ENCODE results near the gene PSD4. TPM values are rescaled to one million over a fixed set of nuclear protein-coding genes. Genes with fewer than 3 reads are reported as not detected.
A peak's percentile ranks its signal among the peaks of the same experiment; 100 is the strongest.

PSD4 gene
- total and polyA plus RNA-seq, 2 of the 4 experiments (the other 2 are of a cell fraction): 0.36 to 0.70 TPM

DNA sequence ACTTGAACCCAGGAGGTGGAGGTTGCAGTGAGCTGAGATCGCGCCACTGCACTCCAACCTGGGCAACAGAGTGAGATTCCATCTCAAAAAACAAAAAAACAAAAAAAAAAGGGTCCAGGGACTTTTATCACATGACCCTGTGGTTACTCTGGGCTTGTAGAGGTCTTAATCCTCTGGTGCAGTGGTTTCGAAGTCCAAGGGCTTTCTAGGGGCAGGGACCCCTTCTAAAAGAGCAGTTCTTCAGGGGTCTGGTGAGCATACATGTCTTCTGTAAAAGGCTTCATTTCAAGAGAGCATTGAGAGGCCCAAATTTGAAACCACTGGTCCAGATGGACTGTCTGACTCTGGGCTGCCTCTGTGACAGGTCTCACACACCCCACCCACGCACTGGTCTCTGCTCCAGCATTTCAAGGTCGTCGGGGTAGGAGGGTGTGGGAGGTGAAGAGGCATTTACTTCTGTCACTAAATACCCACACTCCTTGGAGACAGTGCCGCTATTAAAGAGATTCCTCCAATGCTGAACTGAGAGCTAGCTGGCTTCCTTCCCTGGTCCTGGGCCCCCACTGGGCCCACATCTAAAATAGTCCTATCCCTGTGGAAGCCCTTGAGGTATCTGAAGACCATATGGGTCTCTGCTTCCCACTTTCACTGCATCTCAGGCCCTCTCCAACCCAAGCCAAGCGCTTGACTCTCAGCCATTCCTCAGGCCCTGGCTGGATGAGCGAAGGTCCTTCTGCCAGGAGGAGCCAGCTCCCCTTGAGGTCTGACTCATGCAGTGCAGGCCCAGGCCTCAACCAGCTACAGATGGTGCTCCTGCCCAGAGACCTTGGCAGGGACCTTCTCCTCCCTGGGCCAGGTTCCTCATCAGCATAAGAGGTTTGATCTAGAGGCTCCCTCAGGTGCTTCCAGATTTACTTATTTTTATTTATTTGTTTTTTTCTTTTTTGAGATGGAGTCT, 60.1 kb downstream of the PSD4 start:
- no peak overlapping the region for H3K27ac ChIP-seq (ENCODE audit: insufficient read depth, low read length)
- ChIA-PET CTCF (interaction anchor here (1.0 kb wide), 1 partner anchor 59 kb away, joined by 3 read pairs; no protein-coding TSS in a partner anchor), POLR2A (ENCODE audit: unreplicated experiment) (no interaction called here)
- ATAC-seq (ENCODE audit: low read depth) (peak; percentile 68), DNase-seq (peak; percentile 47)
- no peak overlapping the region for H2BK20ac ChIP-seq (ENCODE audit: low read depth, low read length)
- BruUV-seq (replicated peaks): no TSS peak
- peaks cover 2% of the 10 kb centered on the region; the same call in 1 of the 2 replicates for H3K36me3 ChIP-seq (ENCODE audit: control insufficient read depth, insufficient read depth, low read length)
- no peak overlapping the region for H4K91ac ChIP-seq (ENCODE audit: insufficient read depth, low read depth, low read length)
- H3K4me1 ChIP-seq (ENCODE audit: control insufficient read depth, insufficient read depth, low read length): no peaks in the 10 kb centered on the region
- H3K14ac ChIP-seq (replicated peaks; ENCODE audit: low read depth, low read length): no peak overlapping the region
- WGBS, 2 experiments (ENCODE audit: extremely low coverage in 2 of 2, insufficient read length in 1 of 2): 95% methylated on average over 4 of the region's 9 CpGs; no CpG with 5 or more reads in 1 of the 2 experiments
- no peak overlapping the region for H2BK5ac ChIP-seq (ENCODE audit: low read depth, low read length, poor library complexity, severe bottlenecking)
- in situ Hi-C loops (cut with MboI; ENCODE audit: low sequenced_read_pairs) (no loop called here), dilution Hi-C loops (cut with HindIII; ENCODE audit: low sequenced_read_pairs, unreplicated experiment) (no loop called here), intact Hi-C loops (cut with micrococcal nuclease) (no loop called here)
- H3K9me1 ChIP-seq (ENCODE audit: insufficient read depth, low read length): no peaks in the 10 kb centered on the region; the same call in 1 of the 2 replicates
- H3K56ac ChIP-seq (ENCODE audit: extremely low read depth, insufficient read depth, low read length): no peak overlapping the region
- TF ChIP-seq MXI1 (IDR thresholded peaks at IDR 0.05; ENCODE audit: borderline replicate concordance, low read depth, low read length): no peak
- TF ChIP-seq, protein P1, sequence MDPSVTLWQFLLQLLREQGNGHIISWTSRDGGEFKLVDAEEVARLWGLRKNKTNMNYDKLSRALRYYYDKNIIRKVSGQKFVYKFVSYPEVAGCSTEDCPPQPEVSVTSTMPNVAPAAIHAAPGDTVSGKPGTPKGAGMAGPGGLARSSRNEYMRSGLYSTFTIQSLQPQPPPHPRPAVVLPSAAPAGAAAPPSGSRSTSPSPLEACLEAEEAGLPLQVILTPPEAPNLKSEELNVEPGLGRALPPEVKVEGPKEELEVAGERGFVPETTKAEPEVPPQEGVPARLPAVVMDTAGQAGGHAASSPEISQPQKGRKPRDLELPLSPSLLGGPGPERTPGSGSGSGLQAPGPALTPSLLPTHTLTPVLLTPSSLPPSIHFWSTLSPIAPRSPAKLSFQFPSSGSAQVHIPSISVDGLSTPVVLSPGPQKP (IDR thresholded peaks at IDR 0.05; ENCODE audit: borderline replicate concordance, low read depth, low read length): no peak
- TF ChIP-seq, protein P2, sequence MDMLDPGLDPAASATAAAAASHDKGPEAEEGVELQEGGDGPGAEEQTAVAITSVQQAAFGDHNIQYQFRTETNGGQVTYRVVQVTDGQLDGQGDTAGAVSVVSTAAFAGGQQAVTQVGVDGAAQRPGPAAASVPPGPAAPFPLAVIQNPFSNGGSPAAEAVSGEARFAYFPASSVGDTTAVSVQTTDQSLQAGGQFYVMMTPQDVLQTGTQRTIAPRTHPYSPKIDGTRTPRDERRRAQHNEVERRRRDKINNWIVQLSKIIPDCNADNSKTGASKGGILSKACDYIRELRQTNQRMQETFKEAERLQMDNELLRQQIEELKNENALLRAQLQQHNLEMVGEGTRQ (IDR thresholded peaks at IDR 0.05; ENCODE audit: low read depth, low read length): no peak
- TF ChIP-seq, protein P3, sequence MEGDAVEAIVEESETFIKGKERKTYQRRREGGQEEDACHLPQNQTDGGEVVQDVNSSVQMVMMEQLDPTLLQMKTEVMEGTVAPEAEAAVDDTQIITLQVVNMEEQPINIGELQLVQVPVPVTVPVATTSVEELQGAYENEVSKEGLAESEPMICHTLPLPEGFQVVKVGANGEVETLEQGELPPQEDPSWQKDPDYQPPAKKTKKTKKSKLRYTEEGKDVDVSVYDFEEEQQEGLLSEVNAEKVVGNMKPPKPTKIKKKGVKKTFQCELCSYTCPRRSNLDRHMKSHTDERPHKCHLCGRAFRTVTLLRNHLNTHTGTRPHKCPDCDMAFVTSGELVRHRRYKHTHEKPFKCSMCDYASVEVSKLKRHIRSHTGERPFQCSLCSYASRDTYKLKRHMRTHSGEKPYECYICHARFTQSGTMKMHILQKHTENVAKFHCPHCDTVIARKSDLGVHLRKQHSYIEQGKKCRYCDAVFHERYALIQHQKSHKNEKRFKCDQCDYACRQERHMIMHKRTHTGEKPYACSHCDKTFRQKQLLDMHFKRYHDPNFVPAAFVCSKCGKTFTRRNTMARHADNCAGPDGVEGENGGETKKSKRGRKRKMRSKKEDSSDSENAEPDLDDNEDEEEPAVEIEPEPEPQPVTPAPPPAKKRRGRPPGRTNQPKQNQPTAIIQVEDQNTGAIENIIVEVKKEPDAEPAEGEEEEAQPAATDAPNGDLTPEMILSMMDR (conservative IDR thresholded peaks at IDR 0.05; ENCODE audit: low read depth, low read length): 0 out of 2 replicates have a peak, but pooled peaks have one; percentile 8
- no peak overlapping the region for H3K23ac ChIP-seq (ENCODE audit: low read depth, low read length)
- H2AK9ac ChIP-seq (replicated peaks; ENCODE audit: low read depth, low read length, poor library complexity): peak overlapping the region; percentile 59
- H2AFZ ChIP-seq (replicated peaks; ENCODE audit: low read length, poor library complexity): peak overlapping the region; percentile 70
- H3K9me3 ChIP-seq (ENCODE audit: control insufficient read depth, insufficient read depth, low read length): no peaks in the 10 kb centered on the region
- no peak overlapping the region for H3K9ac ChIP-seq (ENCODE audit: low read depth, low read length)
- no peak overlapping the region for H2BK15ac ChIP-seq (ENCODE audit: low read depth, low read length)
- no peak overlapping the region for H4K8ac ChIP-seq (ENCODE audit: low read depth in 2 of 2, low read length in 2 of 2)
- H2BK120ac ChIP-seq (ENCODE audit: low read depth, low read length): no peak overlapping the region
- no peak overlapping the region for H2AK5ac ChIP-seq (ENCODE audit: low read depth, low read length)
- no peak overlapping the region for H3K4me3 ChIP-seq (ENCODE audit: insufficient read depth, low read depth, low read length)
- H3K4ac ChIP-seq (ENCODE audit: low read depth, low read length): no peak overlapping the region
- no peak overlapping the region for H3K18ac ChIP-seq (ENCODE audit: low read depth, low read length)
- H3K4me2 ChIP-seq (ENCODE audit: low read depth, low read length): no peak overlapping the region
- 0 out of 4 replicates have a peak, but pooled peaks cover 0 to 3% of the 10 kb centered on the region in 2 experiments for H3K79me1 ChIP-seq (ENCODE audit: low read depth in 1 of 2, low read length in 2 of 2)
- H4K5ac ChIP-seq (ENCODE audit: low read depth, low read length): no peak overlapping the region
- H4K20me1 ChIP-seq (ENCODE audit: insufficient read depth, low read length): no peaks in the 10 kb centered on the region
- H3K27me3 ChIP-seq (ENCODE audit: control insufficient read depth, insufficient read depth, low read length): no peaks in the 10 kb centered on the region
